GM20431 (cell line): ENCODE results near the gene MTIF3.

Source experiments
- in situ Hi-C: fragments of 300-500 bp; cut with MseI, MboI; formaldehyde crosslinking; loops from one replicate; pipeline ENCODE4 v1.15.0; 2020; ENCODE audit warnings: low sequenced_read_pairs; ENCODE audit not compliant: unreplicated experiment

The MTIF3 gene

GRCh38 chr13:27388241-27388640, 62.1 kb downstream of the MTIF3 start:
- in situ Hi-C loops = loop anchor here (25.0 kb wide), 1 partner anchor 424 kb away; no protein-coding TSS in a partner anchor
